Activated naive CD8-positive, alpha-beta T cell treated with anti-CD3 and anti-CD28 coated beads for 36 hours (primary cell): ENCODE data around the gene DRD3. TPM values are rescaled to one million over a fixed set of nuclear protein-coding genes. Genes with fewer than 3 reads are reported as not detected.

Experiments
- DNase-seq: peaks from one replicate; pipeline ENCODE4 v3.0.0; 2021
- H3K27ac Mint-ChIP-seq: one replicate; pipeline ENCODE4 v1.8.0; 2022; ENCODE audit warnings: mild to moderate bottlenecking, moderate library complexity, mixed read lengths
- H3K27me3 Mint-ChIP-seq: one replicate; pipeline ENCODE4 v1.8.0; 2022; ENCODE audit warnings: mild to moderate bottlenecking, mixed read lengths
- H3K36me3 Mint-ChIP-seq: one replicate; pipeline ENCODE4 v1.8.0; 2021; ENCODE audit warnings: mild to moderate bottlenecking, mixed read lengths
- H3K4me1 Mint-ChIP-seq: one replicate; pipeline ENCODE4 v1.8.0; 2021; ENCODE audit warnings: mixed read lengths
- H3K4me3 Mint-ChIP-seq: one replicate; pipeline ENCODE4 v1.8.0; 2022; ENCODE audit warnings: mild to moderate bottlenecking, moderate library complexity, mixed read lengths
- H3K9me3 Mint-ChIP-seq: one replicate; pipeline ENCODE4 v1.8.0; 2022; ENCODE audit warnings: mixed read lengths
- total RNA-seq, 2 experiments: library from RNA; stranded (reverse); gene quantifications; one replicate each; pipeline ENCODE4 v1.2.3, GENCODE V29; 2021

Gene DRD3
- total RNA-seq, 2 experiments from 2014 or later: not detected

- Mint-ChIP-seq H3K36me3 (no peaks in the 10 kb centered on the region), H3K9me3 (no peaks in the 10 kb centered on the region), H3K4me3 (no peak overlapping the region), H3K27me3 (no peaks in the 10 kb centered on the region), H3K27ac (peak overlapping the region; percentile 38), H3K4me1 (peaks cover 7% of the 10 kb centered on the region)
- DNase-seq: peak; percentile 79
These were observed 26.2 kb downstream of the DRD3 start for GRCh38 chr3:114152519-114153151.

- no peaks in the 10 kb centered on the region for H3K9me3 Mint-ChIP-seq
- no peak overlapping the region for H3K27ac Mint-ChIP-seq
- no peak overlapping the region for H3K4me3 Mint-ChIP-seq
- H3K36me3 Mint-ChIP-seq: no peaks in the 10 kb centered on the region
- H3K4me1 Mint-ChIP-seq: peaks cover 7% of the 10 kb centered on the region
- no peak for DNase-seq
- no peaks in the 10 kb centered on the region for H3K27me3 Mint-ChIP-seq
These were observed 27.8 kb downstream of the DRD3 start for GRCh38 chr3:114151091-114151490.

DNA sequence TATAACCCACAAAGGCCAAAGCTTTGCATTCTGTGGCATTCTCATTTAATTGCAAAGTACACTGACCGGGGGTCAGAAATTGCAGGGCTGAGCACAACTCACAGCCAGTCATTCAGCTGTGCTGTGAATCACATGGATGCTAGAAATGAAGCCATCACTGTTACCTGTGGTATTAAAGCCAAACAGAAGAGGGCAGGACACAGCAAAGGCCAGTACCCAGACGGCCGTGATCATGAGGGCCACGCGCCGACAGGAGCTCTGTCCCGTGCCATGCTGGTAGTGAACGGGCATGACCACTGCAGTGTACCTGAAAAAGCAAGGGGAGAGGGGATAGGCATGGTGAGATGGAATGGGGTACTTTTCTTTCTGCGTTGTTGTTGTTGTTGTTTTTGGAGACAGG lies 31.6 kb downstream of the DRD3 start:
- H3K9me3 Mint-ChIP-seq: no peaks in the 10 kb centered on the region
- no peak overlapping the region for H3K27ac Mint-ChIP-seq
- H3K4me1 Mint-ChIP-seq: peaks cover under 1% of the 10 kb centered on the region
- DNase-seq: no peak
- H3K36me3 Mint-ChIP-seq: no peaks in the 10 kb centered on the region
- H3K4me3 Mint-ChIP-seq: no peak overlapping the region
- H3K27me3 Mint-ChIP-seq: no peaks in the 10 kb centered on the region

- peak; percentile 7 for DNase-seq
- no peaks in the 10 kb centered on the region for H3K4me1 Mint-ChIP-seq
- H3K27me3 Mint-ChIP-seq: no peaks in the 10 kb centered on the region
- no peak overlapping the region for H3K4me3 Mint-ChIP-seq
- no peak overlapping the region for H3K27ac Mint-ChIP-seq
- no peaks in the 10 kb centered on the region for H3K36me3 Mint-ChIP-seq
- no peaks in the 10 kb centered on the region for H3K9me3 Mint-ChIP-seq
These were observed 33.8 kb downstream of the DRD3 start for GRCh38 chr3:114144909-114145688.

- H3K27me3 Mint-ChIP-seq: no peaks in the 10 kb centered on the region
- H3K27ac Mint-ChIP-seq: no peak overlapping the region
- H3K36me3 Mint-ChIP-seq: no peaks in the 10 kb centered on the region
- no peaks in the 10 kb centered on the region for H3K9me3 Mint-ChIP-seq
- no peak overlapping the region for H3K4me3 Mint-ChIP-seq
- DNase-seq: no peak
- H3K4me1 Mint-ChIP-seq: no peaks in the 10 kb centered on the region
These were observed 35.0 kb downstream of the DRD3 start for GRCh38 chr3:114143817-114144216.

DNA sequence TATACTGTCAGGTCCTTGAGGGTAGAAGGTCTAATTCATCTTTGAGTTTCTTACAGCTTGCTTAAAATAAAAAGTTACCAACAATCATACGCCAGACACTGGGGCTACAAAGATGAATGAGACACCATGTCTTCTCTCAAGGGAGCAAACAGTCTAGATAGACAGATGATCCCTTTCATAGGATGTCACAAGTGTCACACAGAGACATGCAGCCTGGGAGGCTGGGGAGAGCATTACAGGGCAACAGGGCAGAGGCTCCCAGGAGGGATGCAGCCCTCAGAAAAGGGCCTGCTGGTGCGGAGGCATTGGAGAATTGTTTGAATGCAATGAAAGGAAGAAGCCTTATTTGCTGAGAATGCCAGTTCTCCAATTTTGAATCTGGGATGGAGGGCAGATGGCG lies 39.0 kb downstream of the DRD3 start:
- H3K27ac Mint-ChIP-seq: no peak overlapping the region
- H3K36me3 Mint-ChIP-seq: no peaks in the 10 kb centered on the region
- H3K4me3 Mint-ChIP-seq: no peak overlapping the region
- no peaks in the 10 kb centered on the region for H3K9me3 Mint-ChIP-seq
- no peaks in the 10 kb centered on the region for H3K27me3 Mint-ChIP-seq
- no peaks in the 10 kb centered on the region for H3K4me1 Mint-ChIP-seq
- DNase-seq: no peak

DNA sequence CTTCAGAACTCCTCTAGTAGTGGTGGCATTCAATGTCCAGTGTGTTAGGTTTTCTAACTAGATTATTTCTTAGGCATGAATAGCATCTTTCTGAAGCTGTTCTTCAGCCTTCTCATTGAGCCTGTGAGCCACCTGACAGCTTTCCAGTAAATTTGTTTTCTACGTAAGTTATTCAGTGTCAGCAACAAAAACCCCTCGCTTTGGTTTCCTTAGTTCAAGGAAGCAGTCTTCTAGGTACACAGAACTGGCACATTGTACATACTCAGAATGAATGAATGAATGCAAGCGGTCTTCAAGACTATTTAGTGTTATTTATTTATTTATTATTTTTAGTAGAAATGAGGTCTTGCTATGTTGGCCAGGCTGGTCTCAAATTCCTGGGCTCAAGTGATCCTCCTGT lies 44.9 kb downstream of the DRD3 start:
- Mint-ChIP-seq H3K9me3 (no peaks in the 10 kb centered on the region), H3K4me1 (no peaks in the 10 kb centered on the region), H3K36me3 (no peaks in the 10 kb centered on the region), H3K4me3 (no peak overlapping the region), H3K27ac (no peak overlapping the region), H3K27me3 (peaks cover 8% of the 10 kb centered on the region)
- DNase-seq: no peak

GRCh38 chr3:114132500-114132899 lies 46.4 kb downstream of the DRD3 start:
- no peak overlapping the region for H3K27ac Mint-ChIP-seq
- H3K36me3 Mint-ChIP-seq: no peaks in the 10 kb centered on the region
- no peaks in the 10 kb centered on the region for H3K4me1 Mint-ChIP-seq
- peaks cover 8% of the 10 kb centered on the region for H3K27me3 Mint-ChIP-seq
- DNase-seq: no peak
- H3K4me3 Mint-ChIP-seq: no peak overlapping the region
- no peaks in the 10 kb centered on the region for H3K9me3 Mint-ChIP-seq

GRCh38 chr3:114128826-114129225 lies 50.0 kb downstream of the DRD3 start:
- Mint-ChIP-seq H3K9me3 (no peaks in the 10 kb centered on the region), H3K27me3 (peaks cover 8% of the 10 kb centered on the region), H3K4me3 (no peak overlapping the region), H3K36me3 (no peaks in the 10 kb centered on the region), H3K27ac (no peak overlapping the region), H3K4me1 (no peaks in the 10 kb centered on the region)
- no peak for DNase-seq

- no peaks in the 10 kb centered on the region for H3K4me1 Mint-ChIP-seq
- no peak for DNase-seq
- no peak overlapping the region for H3K4me3 Mint-ChIP-seq
- H3K27me3 Mint-ChIP-seq: peaks cover 5% of the 10 kb centered on the region
- H3K9me3 Mint-ChIP-seq: no peaks in the 10 kb centered on the region
- H3K36me3 Mint-ChIP-seq: no peaks in the 10 kb centered on the region
- no peak overlapping the region for H3K27ac Mint-ChIP-seq
These were observed 50.6 kb downstream of the DRD3 start for GRCh38 chr3:114128231-114128630.

DNA sequence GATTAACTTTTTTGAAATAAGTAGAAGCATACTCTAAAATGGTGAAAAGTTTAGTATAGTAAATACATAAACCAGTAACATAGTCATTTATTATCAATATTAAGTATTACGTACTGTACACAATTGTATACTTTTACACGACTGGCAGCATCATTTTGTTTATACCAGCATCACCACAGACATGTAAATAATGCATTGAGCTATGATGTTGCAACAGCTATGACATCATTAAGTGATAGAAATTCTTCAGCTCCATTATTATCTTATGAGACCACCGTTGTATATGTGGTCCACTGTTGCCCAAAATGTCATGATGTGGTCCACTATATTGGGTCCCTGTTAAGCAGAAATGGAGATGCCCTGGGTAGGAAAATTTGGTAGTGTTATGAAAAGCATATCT lies 51.3 kb downstream of the DRD3 start:
- Mint-ChIP-seq H3K4me1 (no peaks in the 10 kb centered on the region), H3K9me3 (no peaks in the 10 kb centered on the region), H3K27me3 (peaks cover 5% of the 10 kb centered on the region), H3K36me3 (no peaks in the 10 kb centered on the region), H3K27ac (no peak overlapping the region), H3K4me3 (no peak overlapping the region)
- DNase-seq: no peak

DNA sequence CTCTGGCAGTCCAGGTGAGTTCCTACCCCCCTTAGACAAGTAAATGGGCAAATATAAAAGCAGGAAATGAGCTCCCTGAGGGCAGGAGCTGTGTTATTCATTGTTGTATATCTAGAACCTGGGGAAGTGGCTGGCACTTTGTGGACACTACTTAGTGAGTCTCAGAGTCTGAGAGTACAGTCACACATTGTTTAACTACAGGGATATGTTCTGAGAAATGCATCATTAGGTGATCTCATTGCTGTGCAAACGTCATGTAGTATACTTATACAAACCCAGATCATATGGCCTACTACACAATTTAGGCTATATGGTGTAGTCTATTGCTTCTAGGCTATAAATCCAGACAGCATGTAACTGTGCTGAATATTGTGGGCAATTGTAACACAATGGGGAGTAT lies 52.4 kb downstream of the DRD3 start:
- DNase-seq: no peak
- no peak overlapping the region for H3K27ac Mint-ChIP-seq
- no peak overlapping the region for H3K4me3 Mint-ChIP-seq
- H3K27me3 Mint-ChIP-seq: no peaks in the 10 kb centered on the region
- H3K9me3 Mint-ChIP-seq: no peaks in the 10 kb centered on the region
- H3K36me3 Mint-ChIP-seq: no peaks in the 10 kb centered on the region
- H3K4me1 Mint-ChIP-seq: no peaks in the 10 kb centered on the region

DNA sequence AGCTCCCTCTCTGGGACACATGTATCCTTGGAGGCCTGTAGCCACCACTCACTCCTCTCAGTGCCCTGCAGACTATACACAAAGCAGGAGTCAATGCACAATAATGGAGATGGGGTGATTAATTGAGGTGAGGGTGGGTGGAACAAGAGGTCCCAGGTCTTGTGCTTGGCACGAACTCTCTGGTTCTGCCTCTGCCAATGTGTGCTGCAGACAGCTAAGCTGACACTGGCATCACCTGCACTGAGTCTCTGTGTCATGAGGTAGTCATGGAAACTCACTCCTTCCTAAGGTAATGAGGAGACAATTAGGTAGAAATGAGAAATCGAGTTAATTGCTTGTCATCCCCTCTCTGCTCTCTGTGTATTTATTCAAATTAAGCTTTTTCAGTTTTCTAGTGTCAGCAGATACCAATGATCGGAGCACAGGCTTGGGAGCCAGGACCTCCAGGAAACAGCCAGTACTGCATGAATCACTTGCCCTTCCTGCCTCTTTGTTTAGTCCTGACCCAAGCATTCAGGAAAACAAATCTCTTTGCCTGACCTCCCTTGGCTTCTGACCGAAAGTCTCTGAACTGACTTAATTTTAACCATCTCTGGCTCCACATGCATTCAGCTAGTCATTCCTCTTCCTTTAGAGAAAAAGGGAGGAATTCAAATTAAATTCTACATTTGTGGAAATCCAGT lies 56.7 kb downstream of the DRD3 start:
- Mint-ChIP-seq H3K4me3 (no peak overlapping the region), H3K27ac (no peak overlapping the region), H3K36me3 (no peaks in the 10 kb centered on the region), H3K27me3 (no peaks in the 10 kb centered on the region), H3K9me3 (no peaks in the 10 kb centered on the region), H3K4me1 (no peaks in the 10 kb centered on the region)
- no peak for DNase-seq

- Mint-ChIP-seq H3K27ac (no peak overlapping the region), H3K27me3 (no peaks in the 10 kb centered on the region), H3K4me3 (no peak overlapping the region), H3K36me3 (no peaks in the 10 kb centered on the region), H3K4me1 (no peaks in the 10 kb centered on the region), H3K9me3 (no peaks in the 10 kb centered on the region)
- no peak for DNase-seq
These were observed 58.6 kb downstream of the DRD3 start for GRCh38 chr3:114120211-114120610.

DNA sequence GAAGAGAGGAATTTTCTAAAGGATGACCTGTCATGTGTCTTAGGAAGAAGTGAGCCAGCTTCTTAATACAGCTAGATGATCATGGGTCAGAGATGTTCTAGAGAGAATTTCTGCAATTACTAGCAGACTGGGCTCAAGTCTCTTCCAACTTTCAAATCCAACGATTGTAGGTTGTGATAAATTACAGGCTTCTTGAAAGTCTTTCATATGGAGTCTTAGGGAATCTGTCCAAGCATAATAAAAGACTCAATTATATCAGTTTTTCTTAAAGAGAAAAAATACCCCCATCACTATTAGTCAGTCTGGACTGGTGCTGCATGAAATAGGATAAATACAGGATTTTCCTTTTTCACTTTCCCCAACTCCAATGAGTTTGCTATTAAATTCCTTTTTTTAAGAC lies 59.1 kb downstream of the DRD3 start:
- no peak for DNase-seq
- Mint-ChIP-seq H3K27me3 (no peaks in the 10 kb centered on the region), H3K36me3 (no peaks in the 10 kb centered on the region), H3K4me1 (no peaks in the 10 kb centered on the region), H3K27ac (no peak overlapping the region), H3K9me3 (no peaks in the 10 kb centered on the region), H3K4me3 (no peak overlapping the region)

GRCh38 chr3:114115143-114115542 lies 63.7 kb downstream of the DRD3 start:
- H3K27ac Mint-ChIP-seq: no peak overlapping the region
- DNase-seq: no peak
- no peaks in the 10 kb centered on the region for H3K36me3 Mint-ChIP-seq
- peaks cover 11% of the 10 kb centered on the region for H3K27me3 Mint-ChIP-seq
- no peak overlapping the region for H3K4me3 Mint-ChIP-seq
- H3K4me1 Mint-ChIP-seq: no peaks in the 10 kb centered on the region
- no peaks in the 10 kb centered on the region for H3K9me3 Mint-ChIP-seq
